ENCODE data around the gene MDM4. TPM values are rescaled to one million over a fixed set of nuclear protein-coding genes. Genes with fewer than 3 reads are reported as not detected.

The MDM4 gene
- total RNA-seq, 1 donor from 2014 or later = 145 TPM

- no peak for DNase-seq (ENCODE audit: low spot score)
Measured at GRCh38 chr1:204578867-204579664, 62.9 kb downstream of the MDM4 start.

DNA sequence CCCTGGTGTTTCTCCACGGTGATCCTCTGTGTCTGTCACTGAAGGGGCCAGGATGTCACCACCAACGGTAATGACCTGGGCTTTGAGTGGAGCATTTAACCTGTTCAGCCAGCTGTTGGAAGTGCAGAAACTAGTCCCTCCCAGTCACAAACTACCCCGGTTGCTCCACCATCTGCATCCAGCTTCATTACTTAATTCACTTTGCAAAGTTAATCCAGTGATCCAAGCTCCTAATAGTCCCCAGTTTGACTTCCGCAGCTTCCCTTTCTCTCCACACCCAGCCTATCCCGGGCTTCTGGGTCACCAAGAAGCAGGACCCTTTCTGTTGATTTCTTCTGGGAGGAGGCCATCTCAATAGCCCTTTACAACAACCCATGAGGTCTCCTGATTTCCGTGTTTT, 63.5 kb downstream of the MDM4 start:
- DNase-seq (ENCODE audit: low spot score) = no peak

DNA sequence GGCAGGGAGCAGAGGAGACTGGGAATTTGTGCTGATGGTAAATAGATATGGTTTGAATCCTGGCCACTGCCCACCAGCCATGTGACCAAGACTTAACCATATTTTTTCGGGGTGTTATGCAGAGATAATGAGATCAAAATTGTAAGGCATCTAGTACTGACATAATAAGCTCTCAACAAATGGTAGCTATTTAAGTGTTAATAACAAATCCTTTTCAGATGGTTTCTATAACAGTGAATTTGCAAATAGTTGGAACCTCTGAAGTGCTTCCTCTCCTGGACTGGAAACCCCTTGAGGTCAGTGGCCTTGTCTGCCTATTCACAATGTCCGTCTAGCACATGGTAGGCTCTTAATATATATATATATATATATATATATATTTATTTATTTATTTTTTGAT, 64.7 kb downstream of the MDM4 start:
- DNase-seq (ENCODE audit: low spot score) = no peak

DNA sequence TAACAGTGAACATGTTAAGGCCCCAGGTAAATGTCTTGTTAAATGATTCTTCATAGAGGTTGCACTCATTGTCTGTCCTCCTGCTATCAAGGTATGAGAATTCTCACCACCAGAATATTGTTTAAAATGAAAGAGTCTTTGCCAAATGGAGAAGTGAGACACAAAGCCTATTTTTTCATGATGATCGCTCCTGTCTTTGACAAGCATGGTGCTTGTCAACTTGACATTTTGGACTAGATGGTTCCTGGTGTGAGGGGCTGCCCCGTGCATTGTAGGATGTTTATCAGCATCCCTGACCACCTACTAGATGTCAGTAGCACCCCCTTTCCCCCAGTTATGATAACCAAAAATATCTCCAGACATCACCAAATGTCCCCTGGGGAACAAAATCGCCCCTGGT, 65.6 kb downstream of the MDM4 start:
- no peak for DNase-seq (ENCODE audit: low spot score)

DNA sequence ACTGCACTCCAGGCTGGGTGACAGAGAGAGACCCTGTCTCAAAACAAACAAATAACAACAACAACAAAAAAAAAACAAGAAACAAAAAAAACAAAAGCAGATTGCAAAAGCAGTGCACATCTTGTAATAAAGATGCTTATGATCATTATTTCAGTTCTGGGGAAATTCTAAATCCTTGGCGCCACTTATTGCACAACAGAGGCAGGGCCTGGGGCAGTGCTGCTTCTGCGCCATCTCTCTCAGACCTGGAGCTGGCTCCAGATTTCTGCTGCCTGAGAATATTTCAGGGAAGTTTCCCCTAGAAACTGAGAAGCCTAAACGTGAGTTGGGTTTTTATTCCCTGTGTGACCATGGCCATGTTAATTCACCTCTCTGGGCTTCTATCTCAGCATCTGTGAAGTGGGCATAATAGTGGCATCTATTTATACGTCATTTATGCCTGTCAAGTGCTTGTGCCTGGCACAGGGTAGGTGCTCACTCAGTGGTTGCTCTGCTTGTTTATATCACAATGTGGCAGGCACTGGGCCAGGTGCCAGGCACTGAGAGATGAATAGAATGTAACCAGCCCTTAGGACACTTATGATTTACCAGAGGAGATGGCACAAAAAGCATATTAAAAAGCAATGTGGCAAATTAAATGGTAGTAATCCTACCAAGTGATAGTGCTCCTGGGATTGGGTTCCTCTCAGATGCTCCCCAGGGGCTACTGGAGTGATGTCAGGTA, 67.9 kb downstream of the MDM4 start:
- DNase-seq (ENCODE audit: low spot score) = no peak

DNA sequence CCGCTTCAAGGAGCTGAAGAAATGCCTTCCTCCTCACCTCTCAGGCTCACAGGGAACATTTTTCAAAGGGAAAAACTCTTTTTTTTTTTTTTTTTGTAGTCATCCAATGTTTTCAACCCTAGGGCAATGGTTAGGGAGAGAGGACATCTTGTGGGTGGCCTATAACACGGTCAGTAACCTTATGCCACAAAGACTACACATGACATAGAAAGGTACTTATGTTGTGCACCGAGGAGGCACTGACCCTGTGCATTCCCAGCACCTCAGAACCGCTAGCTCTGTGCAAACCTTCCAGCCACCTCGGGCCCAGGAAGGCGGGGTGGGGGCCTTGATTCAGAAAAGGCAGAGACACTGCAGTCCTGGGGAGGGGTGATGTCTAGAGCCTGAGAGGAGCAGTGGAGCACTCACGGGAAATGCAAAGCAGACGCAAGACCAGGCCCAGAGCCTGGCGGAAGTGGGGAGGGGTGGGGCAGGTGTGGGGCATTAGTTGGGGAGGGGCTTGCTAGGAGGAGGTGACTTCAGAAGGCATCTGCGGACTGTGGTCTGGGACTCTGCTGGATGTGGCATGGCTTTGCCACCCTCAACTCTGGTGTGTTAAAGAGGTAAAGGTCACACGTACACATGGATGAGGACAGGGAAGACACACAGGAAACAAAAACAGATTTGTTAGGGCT, 68.6 kb downstream of the MDM4 start:
- DNase-seq (ENCODE audit: low spot score) = no peak

GRCh38 chr1:204587621-204588020, 71.4 kb downstream of the MDM4 start:
- DNase-seq (ENCODE audit: low spot score) = no peak

DNA sequence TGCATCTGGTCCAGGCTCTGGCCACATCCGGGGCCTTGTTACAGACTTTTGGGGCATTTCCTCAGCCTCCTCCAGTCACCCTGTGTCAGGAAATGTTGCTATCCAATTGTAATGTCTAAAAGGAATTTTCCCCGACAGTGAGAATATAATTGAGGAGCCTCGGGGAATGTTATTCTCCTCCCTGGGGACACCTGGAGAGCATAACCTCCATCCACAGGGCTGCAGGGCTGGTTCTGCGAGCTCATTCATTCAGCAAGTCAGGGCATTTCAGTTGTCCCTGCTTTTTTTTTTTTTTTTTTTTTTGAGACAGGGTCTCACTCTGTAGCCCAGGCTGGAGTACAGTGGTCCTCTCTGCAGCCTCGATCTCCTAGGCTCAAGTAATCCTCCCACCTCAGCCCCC, 72.6 kb downstream of the MDM4 start:
- no peak for DNase-seq (ENCODE audit: low spot score)

DNA sequence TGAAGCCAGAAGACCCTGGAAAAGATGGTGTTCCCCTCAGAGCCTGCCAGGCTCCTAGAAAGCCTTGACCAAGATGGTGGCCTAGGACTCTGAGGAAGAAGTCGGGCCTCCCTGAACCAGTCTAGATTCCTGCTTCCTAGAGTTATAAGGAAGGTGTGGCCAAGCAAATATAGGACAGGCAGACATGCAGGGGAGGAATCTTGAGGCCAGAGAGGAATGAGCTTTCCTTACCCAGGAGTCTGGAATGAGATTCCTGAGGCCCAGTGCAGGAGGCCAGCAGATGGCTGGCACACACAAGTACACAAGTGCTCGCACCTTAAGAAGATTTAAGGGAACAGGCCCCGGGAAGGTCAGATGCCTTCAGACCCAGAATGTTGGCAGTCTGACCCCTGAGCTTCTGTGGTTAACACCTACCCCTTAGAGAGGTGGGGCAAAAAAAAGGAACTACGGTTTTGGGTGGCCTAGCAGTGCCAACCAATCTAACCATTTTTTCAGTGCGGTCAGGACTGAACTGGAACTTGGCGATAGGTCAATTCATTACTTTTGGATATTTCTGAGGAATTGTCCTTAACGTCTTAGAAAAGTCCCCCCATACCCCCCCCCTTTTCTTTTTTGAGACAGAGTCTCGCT, 73.3 kb downstream of the MDM4 start:
- no peak for DNase-seq (ENCODE audit: low spot score)

GRCh38 chr1:204591473-204592090, 75.4 kb downstream of the MDM4 start:
- no peak for DNase-seq (ENCODE audit: low spot score)

DNA sequence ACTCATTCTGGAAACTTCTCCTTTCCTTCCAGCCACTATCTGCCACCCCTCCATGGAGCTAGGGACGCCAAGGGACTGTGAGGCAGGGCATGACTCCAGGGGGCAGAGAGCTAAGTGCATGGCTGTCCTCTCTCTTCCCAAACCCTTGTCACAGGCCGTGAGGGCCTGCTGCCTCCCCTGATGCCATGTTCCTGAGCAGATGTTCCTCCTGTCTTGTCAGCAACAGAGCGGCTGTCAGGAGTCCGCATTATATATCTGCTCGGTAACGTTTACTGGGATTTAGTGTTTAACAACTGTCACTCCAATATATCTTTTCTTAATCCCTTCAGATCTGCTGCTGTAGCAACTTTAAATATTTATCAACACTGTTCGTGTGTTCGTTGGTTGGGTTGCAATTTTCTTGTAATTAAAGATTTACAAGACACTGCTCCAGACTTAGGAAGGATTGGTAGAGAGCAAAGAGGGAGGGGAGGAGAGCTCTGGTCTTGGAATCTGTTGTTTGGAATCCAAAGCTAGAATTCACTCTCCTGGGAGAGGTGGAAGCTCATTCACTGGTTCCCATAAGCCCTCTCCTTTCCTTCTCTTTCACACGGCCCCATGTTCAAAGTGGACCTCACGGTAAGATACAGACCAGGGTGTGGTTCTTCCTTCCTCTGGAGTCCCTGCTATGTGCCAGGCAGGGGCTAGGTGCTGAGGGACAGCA, 76.2 kb downstream of the MDM4 start:
- no peak for DNase-seq (ENCODE audit: low spot score)

DNA sequence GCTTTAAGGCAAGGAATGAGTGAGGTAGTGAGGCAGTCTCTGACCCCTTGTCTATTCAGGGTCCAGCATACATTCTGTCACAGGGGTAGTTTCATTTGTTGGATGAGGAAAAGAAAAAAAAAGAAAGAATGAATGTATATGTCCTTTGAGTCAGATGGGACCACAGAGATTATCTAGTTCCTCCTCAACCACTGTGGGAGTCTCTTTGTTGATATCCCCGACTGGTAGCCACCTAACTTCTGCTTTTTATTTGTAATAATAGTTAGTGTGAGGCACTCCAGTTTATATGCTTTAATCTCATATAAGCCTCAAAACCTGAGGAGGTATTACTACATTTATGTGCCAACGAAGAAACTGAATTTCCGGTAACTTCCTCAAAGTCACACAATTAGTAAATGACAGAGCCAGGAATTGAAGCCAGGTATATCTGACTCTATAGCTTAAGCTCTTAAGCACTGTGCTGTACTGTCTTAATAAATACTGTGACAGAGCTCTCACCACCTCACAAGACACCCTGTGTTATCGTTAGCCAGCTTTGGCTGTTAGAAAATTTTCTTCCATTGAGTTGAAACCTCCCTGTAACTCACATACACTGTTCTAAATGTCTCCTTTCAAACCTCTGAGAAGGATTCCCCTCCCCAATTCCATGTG, 82.2 kb downstream of the MDM4 start:
- no peak for DNase-seq (ENCODE audit: low spot score)

GRCh38 chr1:204599098-204599497, 82.9 kb downstream of the MDM4 start:
- DNase-seq (ENCODE audit: low spot score) = no peak

- no peak for DNase-seq (ENCODE audit: low spot score)
Measured at GRCh38 chr1:204599596-204599995, 83.4 kb downstream of the MDM4 start.

DNA sequence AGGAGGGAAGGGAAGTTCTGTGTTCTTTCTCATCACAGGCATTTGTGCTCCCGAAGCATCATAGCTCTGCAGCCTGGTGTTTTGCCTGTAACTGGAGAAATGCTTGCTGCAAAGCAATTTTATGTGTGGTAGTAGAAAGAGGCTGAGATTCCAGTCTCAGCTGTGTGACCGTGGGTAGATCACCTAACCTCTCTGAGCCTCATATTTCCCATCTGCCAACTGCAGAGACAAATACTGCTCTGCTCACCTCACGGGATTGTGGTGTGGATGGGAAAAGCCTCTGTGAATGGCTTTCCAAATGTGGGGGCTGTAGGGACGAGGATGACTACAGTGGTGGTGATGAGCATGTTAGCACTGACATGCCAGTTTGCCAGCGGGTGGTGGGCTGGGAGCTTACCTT, 84.0 kb downstream of the MDM4 start:
- no peak for DNase-seq (ENCODE audit: low spot score)

DNA sequence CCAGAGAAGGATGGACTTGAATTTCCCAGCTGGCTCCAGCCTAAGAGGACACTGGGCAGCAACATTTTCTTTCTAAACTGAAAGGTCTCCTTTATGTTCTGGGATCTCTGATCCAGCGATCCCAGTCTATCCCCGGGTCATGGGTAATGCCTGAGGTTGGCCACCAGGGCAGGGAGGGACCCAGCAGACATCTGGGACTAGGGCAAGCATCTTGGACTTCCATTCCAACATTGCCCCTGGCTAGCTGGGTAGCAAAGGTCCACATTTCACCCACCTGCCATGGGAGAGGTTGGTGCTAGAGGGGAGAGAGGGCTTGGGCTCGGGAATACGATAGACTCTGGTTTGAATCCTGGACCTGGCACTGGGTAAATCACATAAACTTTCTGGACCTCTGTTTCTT, 84.8 kb downstream of the MDM4 start:
- no peak for DNase-seq (ENCODE audit: low spot score)

GRCh38 chr1:204602111-204602579, 85.9 kb downstream of the MDM4 start:
- DNase-seq (ENCODE audit: low spot score) = no peak

DNA sequence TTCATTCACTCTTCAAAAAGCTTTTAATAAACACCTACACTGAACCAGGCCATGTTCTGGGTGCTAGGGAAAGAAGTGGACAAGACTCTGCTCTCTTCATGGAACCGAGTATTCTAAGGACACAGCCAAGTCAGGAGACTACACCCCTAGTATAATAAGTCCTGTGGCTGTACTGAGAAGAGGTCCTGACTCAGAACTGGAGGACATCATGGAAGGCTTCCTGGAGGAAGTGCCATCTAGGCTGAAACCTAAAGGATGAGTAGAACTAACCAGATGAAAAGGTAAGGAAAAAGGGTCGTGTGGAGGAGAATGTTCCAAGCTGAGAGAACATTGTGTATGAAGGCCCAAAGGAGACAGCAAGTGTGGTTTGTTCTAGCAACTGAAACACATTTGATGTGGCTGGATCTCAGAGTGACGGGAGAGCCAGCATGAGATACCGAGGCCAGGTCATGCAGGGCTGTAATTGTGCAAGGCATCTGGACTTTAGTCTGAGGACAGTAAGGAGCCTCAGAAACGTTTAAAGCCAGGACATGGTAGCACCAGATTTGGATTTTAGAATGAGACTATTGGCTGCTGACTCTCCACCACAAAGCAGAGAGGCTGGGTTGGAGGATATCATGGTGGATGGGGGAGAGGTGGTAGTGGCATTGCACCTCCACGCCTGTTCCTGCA, 86.8 kb downstream of the MDM4 start:
- no peak for DNase-seq (ENCODE audit: low spot score)

GRCh38 chr1:204605791-204606190, 89.6 kb downstream of the MDM4 start:
- no peak for DNase-seq (ENCODE audit: low spot score)

Data from ureter (tissue), 1 donor.